ENCODE measurements around the gene FMNL3.

FMNL3 gene

DNA sequence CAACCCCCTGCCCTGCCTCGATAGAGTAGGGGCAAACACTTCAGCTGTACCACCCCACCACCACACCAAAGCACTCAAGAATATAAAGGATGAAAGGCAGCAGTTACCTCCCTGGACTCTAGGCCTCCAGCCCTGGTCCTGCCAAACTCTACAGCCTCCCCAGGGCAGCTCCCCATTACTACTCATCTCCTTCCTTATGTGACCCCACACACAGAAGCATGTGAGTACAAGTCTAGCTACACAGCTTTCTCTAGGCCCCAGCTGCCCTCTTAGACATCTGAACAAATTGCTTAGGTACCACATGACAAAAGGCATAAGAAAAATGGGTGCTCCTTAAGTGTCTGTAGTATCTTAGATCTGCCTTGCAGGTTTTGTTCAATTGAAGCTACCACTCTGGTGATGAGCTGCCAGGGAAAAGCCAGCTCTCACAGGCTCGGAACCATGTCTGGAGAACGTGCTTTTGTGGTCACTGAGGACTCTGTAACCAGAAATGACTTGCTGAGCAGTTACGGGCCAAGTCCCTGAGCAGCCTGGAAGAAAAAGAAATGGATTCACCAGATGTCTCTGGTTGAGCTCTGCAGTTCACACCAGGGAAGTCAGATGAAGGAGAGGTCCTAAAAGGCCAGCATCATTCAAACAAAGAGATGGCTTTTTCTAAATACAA is 32.8 kb downstream of the FMNL3 start:
- DNase-seq = peak; percentile 76

DNA sequence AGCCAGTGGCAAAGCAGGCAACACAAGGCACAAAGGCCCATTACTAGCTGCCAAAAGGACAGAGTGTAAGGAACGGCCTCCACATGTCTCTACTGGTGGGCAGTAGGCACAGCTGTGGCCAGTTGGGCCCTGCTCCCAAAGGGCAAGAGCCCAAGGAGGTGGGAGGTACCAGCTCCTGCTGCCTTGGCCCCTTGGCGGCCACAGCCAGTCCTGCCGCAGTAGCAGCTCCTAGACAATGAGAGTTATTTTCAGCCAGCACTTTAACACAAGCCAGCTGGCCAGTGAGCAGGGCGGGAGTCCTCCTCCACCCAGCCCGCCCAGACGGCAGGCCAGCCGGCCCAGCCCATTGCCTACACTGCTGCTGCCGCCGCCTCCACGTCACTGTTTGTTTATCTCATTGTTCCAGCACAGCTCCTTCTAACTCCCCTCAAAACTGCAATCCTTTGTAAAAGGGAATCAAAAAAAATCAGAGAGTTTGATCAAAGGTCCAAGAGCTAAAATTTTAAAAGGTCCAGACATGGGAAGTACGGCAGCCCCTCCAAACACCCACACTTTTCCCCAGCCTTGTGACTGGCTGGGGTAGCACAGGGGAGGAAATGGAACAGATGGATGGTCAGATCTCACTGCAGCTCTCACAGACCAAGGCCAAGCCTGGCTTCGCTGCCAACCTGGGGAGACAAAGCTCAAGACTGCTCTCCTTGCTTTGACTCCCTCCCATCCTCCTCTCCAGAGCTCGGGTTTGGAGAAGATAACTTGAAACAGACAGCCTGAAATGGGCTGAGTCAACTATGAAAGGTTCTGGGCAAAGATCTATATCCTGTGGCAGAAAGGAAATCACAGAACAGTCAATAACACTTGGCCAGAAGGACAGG is 33.5 kb downstream of the FMNL3 start:
- peak; percentile 97 for DNase-seq

DNA sequence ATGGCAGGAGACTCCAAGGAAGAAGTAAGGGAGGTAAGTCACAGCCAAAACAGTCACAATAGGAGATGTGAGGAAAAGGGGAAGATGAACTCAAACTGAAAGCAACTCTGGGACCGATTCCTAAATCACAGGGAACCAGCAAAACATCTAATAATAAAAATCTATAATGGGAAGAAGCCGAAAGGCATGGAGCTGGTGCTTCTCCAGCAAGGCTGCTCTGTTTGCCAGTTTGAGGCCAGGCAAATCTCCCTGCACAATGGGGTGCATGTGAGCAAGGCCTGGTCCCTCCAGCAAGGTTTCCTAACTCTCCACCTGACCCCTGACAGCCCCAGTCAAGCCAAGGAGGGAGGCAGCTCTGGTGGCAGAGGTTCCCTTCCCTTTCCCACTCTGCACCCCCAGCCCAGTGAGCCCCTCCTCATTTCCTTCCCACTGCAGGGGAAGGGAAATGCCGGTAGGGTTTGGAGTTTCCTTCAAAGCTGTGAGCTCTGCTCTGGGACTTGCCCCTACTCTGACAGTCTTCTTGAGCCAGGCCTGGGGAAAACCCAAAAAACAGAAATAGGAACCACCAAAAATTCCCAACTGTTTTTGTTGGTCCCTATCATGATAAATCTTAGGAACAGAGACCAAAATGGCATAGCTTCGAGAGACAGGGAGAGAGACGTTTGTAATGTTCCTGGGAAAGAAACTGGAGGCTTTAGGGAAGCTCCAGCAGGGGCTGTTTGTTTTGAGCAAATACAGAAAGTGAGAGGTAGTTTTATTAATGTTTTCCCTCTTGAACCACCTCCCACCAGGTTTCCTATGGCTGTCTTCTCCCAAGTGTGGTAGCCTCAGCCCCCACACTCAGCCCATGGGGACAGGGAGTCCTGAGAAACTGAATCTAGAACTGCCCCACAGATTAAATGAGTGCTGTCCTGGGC is 34.6 kb downstream of the FMNL3 start:
- DNase-seq = no peak

DNA sequence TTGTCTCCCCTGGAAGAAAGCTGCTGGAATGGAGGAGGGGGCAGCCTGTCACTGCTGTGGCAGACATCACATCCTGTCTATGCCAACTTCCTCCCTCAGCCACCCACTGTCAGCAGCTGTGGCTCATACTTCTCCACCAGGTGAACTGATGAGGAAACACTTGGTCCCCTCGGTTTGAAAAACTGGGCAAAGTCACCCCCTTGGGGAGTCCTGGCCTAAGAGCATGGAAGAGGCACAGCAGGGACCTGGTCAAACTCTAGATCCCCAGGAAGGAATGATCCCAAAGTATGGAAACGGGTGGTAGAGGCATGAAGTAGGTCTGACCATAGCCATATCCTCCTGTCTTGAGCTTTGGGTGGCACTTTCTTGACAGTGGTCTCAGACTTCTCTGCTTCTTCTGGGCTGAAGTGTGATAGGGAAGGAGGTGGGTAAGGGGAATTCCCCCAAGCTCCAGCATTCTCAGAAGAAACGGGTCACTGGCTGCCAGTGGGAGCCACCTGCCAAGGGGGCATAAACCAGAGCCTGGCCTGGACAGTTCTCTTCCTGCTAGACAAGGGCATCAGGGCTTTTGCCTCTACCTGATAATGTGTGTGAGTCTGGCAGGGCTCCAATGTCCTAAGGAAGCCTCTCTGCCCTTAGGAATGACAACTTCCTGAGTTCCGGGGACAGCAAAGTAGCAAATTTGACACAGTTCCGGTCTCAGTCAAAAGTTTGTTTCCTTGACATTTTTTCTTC is 36.0 kb downstream of the FMNL3 start:
- DNase-seq = no peak

DNA sequence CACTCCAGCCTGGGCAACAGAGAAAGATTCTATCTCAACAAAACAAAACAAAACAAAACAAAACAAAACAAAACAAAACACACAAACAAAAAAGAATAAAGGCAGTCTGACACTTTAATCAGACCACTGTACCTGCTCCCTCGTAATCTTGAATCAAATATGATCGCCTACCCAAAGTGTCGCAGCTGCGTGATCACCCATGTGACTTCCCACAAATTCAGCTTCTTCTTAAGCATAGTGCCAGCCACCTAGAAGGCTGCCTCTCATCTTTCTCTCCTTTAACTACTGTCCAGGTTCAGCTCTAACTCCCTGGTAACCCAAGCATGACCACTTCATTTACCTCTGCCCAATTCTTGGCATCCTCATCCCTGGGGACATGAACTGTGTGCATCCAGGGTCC is 37.4 kb downstream of the FMNL3 start:
- DNase-seq = no peak

DNA sequence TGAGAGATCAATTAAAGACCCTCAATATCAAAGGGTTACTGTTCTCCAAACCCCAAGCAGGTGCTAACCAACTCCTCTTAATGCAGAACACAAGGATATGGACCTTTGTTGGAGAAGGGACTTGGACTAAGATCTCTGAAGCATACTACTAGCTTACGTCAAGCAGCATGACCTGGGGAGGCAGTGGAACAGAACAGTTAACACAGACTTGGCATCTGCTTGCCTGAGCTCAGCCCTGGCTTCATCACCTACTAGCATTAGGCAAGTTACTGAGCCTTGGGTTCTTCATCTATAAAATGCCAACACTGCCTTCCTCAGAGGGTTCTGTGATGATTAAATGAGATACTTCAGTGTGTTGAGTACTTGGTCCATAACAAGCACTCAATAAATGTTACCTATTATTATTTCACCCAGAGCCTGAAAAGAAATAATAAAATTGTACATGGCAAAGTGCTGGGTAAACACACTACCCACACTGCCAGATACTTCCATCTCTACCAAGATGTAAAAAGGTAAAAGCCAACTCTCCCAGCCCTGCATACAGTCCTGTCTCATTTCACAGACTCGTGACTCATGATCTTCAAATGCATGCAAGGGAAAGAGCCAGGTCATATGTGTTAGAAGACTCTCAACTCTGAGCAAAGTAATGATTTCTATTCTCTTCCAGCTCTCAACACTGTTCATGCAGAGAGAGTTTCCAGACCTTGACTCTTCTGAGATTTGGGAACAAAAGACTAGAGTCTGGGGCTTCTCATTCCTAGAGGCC is 39.7 kb downstream of the FMNL3 start:
- no peak for DNase-seq

DNA sequence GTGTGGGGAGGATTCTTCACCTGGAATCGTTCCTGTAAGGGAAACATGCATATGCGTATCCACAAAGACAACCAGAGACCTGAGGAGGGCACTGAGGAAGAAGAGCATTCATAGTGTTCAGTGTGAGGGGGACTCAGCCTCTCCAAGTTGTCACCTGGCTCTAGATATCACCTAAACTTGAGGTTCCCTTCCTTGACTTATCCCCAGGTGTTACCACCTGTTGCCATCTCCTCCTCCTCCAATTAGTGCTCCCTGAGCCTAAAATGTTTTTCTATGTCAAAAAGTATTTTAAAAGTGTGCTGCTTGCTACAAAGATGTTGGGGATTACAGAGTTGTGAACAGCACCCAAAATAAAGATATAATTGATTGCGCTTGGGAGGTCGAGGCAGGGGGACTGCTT is 41.0 kb downstream of the FMNL3 start:
- no peak for DNase-seq

DNA sequence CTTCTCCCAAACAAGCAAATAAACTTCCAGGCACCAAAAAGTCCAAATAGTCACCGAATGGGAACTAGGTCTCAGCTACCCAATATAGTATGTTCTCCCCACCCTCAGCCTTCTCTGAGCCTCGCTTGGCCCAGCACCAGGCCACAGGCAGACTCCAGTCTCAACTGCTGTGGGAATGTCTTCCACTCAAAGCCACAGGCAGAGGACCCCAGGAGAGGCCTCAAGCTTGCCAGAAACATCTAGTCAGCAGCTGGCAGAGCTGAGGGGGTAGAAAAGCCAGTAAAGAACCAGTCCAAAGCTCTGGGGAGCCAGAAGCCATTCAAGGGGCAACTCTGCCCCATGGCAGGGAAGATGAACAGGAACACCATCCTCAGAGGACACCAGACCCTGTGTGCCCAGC is 41.8 kb downstream of the FMNL3 start:
- DNase-seq = peak; percentile 69

DNA sequence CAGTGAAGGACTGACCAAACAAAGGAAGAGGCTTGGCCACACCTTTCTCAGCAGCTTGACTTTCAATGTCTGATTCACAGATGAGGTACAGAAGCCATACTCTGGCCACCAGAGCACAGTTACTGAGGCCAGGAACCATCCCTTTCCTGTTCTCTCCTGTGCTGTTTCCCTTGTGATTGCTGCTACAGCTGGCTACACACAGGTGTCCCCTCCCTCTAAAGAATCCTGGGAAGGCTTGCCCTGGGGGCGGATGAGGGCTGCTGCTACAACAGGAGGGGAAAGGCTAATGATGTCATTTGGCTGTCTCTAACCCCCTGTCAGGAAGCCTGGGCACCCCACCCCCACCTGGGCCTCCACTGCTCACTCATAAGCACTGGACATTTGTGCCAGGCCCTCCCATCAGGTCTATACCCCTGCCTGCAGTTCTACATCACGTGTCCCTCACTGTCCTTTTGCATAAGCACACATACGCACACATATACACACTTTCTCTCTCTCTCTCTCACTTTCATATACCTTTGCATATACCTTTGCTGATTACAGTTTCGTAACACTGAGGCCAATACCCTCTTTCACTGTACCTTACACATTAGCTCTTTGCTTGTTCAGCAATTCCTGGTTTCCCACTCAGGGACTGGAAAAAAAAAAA is 42.5 kb downstream of the FMNL3 start:
- DNase-seq = no peak

DNA sequence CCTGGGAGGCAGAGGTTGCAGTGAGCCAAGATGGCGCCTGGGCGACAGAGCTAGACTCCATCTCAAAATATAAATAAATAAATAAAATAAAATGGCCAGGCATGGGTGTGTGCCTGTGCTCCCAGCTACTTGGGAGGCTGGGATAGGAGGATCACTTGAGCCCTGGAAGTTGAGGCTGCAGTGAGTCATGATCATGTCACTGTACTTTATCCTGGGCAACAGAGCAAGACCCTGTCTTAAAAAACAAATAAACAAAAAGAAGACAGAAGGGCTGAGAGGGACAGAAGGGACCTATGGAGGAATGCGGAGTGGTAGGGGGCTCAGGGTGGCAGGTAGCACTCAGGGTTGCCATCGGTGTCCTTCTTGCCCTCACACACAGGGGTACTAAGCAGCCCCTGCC is 43.0 kb downstream of the FMNL3 start:
- DNase-seq = no peak

DNA sequence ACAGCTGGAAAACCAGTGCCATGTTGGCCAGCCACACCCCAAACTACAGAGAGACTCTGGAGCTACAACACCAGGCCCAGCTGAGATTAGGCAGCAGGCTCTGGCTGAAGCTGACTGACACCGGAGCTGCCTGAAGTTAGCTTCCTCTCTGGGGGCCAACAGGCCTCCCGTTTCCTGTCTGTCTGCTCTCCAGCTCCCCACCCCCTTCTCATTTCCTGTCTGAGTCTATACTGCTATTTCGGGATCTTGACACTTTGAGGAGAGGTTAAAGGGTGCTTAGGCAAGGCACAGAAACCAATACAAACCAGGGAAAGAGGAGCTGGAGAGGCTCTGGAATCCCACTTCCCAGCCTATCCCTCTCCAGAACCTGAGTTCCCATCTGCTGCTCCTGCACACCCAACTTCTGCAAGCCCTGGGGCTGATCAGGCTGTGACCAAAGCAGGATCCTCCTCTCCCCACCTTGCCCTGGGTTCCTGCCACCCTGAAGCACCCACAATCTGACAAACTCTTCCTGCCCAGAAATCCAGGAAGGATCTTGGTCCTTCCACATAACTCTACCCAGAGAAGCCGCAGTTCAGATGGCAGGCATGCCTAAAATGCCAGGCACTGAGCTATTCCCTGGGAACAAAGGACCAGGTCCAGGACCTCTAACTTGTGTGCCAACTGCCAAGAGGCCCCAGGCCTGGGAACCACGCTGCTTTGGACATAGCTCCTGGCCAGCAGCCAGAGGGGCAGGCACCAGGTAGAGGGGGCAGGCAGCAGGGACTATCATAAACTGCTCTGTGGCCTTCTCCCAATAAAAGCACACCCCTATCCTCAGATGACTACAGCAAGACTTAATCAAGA is 44.0 kb downstream of the FMNL3 start:
- DNase-seq = peak; percentile 92

DNA sequence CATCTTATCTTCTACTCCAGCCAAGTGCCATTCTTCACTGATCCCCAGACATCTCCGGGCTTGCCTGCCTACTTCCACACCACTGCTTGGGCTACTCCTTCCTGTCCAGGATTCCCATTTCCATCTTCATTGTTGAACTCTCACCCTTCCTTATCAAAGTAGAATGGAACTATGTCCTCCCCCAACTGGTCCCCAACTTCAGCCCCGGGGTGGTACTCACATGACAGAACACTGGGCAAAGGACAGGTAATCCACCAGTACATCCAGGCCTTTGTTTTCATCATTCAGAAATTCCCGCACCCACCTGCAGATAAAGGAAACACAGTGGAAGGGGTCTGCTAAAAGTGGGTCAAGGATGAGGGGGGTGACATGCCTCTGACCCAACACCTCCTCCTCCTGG is 45.5 kb downstream of the FMNL3 start:
- DNase-seq = no peak

DNA sequence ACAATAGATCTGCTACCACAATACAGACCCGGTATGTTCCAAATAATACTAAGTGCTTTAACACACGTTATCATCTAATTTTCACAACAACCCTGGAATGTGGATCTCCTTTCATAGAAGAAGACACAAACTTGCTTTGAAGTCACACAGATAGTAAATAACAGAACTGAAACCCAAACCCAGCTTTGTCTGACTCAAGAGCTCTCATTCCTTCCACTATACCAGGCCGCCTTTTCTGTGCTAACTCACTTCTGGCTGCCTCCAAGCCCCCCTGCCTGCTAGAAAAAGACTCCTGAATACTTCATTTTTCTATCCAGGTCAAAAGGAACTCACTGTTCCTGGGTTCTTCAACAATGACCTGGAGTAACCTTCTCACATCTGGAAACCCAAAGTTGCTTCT is 46.0 kb downstream of the FMNL3 start:
- DNase-seq = no peak

DNA sequence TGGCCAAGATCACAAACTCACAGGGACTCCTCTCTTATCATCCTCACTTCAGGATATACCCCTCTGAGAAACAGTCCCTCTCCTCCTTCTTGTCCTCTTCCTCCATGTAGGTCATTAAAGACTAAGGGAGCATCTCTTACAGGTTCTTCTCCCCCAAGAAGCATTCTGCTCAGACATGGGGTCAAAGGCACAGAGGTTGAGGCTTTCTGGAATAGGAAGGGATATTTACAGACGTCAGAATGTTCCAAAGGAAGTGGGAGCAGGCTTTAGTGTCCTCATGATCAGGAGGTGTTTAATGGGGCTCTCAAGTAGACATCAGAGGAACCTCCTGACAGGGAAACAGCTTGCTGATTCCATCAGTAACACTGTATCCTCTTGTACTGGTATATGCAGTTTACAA is 47.5 kb downstream of the FMNL3 start:
- no peak for DNase-seq

DNA sequence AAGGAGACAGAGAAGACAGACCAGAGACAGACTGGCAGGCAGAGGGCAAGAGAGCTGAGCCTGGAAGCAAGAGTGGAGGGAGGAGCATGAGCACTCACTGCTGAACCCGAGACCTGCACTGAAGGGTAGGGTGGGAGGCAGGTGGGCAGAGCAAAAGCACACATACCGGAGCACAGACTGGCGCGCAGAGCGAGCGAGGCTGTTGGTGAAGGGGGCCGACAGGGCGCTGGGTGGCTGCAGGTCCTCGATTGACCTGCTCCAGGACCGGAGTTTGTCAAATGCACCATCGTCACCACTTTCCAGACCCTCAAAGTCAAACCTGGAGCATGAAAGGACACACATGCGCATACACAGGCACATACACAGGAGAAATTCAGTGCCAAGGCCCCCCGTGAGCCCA is 48.9 kb downstream of the FMNL3 start:
- no peak for DNase-seq

DNA sequence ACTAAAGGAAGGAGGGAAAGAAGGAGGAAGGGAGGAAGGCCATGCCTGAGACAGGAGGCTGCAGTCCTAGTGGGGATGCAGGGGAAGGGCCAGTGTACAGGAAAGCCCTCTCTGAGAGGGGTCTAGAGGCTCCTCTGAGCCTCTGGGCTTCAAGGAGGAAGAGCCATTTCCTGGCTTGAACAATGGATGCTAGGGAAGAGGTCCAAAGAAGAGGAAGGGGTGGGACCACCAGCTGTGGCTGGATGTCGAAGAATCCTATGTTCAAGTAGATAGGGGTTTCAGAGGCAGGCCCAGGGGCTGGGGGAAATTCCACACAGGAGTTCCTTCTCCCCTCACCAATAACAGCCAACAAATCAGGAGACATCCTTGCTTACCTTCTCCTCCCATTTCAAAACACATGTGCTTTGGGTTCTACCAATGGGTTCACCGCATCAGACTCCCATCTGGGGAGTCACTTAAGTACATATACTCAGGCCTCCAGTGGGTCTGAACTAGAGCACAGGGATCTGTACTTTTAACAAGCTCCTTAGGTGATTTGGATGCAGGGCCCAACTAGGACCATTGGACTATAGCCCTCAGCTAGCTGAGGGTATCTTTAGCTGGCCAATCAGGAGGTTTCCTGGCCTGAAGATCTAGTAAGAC is 51.5 kb downstream of the FMNL3 start:
- no peak for DNase-seq

DNA sequence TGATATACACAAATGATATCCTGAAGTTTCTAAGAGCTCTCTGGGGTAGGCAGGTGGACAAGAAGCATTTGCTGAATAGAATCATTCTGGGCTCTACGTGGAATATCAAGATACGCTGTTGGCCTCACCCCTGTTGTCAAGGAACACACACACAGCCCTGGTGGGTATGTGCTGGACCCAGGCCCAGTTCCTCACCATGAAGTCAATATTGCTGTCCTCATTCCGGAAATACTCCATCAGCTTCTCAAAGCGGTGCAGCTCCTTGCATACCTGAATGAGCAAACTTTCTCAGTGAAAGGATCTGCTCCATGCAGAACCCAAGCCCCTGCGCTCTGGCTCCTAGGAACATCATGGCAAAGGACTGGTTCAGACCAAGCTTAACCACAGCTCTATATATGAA is 52.5 kb downstream of the FMNL3 start:
- DNase-seq = no peak

DNA sequence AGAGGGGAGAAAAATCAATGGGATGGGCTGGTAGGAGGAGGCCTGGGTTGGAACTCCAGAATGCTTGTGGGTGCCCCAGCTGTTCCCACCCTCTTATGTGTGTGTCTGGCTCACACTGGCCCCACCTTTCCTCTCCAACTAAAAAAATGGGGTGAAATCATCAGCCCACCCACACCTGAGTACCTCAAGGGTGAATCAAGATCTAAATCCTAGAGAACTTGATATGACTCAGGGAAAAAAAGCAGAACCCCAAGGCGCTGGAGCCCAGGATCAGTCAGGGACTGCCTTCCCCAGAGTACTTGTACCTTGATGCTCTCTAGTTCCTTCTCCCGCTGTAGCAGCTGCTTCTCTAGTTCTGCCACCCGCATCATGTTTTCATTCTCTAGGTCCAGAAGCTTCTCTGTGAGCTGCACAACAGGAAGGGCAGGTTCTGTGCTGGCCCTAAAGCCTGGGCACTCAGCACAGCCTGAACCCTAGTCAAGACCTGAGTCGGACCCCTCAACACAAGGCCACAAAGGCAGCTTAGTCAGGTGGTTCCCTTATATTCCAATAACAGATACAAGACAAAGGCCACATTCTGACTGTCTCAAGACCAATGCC is 54.2 kb downstream of the FMNL3 start:
- no peak for DNase-seq

DNA sequence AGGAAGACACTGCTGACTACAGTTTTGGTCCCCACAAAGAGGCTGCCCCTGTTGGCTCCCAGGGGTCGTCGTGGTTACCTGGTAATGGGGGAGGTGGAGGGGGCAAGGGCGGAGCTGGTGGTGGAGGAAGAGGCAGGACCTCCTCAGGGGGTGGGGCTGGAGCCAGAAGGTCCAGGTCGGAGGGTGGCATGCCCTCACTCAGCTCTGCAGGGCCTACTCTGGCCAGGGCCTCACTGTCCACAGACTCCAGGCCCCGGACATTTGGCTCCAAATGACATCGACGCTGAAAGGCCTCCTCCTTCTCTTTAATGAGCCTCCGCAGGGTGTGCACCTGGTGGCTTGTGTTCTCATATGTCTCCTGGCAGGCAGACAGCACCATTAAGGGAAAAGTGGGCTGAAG is 55.4 kb downstream of the FMNL3 start:
- no peak for DNase-seq
